ENCODE data around the gene CYP4F8.

DNA sequence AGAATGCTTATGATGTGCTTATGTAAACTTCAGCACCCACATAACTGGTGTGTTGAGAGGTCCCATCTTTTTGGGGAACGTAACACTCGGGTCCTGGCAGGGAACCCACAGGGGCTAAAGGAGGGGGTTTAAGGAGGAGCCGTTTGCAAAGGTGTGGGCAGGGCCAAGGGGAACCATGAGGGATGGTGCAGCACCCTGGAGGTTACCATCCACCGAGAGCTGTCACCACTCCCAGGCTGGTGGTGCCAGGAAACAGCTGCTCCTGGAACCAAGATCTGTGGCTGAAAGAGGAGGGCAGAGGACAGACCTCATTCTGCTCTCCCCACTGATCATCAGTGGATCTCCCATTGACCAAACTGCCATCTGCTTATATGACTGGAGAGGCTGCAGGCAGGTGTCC lies 23.2 kb upstream of the CYP4F8 start:
- TF ChIP-seq YY1 (IDR thresholded peaks at IDR 0.05; ENCODE audit: low read depth) = no peak
- TF ChIP-seq, protein P1, sequence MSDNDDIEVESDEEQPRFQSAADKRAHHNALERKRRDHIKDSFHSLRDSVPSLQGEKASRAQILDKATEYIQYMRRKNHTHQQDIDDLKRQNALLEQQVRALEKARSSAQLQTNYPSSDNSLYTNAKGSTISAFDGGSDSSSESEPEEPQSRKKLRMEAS (IDR thresholded peaks at IDR 0.05) = no peak
- TF ChIP-seq TAF1 (IDR thresholded peaks at IDR 0.05; ENCODE audit: low read depth) = no peak
- TF ChIP-seq TEAD4 (IDR thresholded peaks at IDR 0.05) = no peak
- no peak for TF ChIP-seq CEBPB (IDR thresholded peaks at IDR 0.05)
- TF ChIP-seq RAD21 (IDR thresholded peaks at IDR 0.05; ENCODE audit: low read depth) = no peak
- TF ChIP-seq, protein P2, sequence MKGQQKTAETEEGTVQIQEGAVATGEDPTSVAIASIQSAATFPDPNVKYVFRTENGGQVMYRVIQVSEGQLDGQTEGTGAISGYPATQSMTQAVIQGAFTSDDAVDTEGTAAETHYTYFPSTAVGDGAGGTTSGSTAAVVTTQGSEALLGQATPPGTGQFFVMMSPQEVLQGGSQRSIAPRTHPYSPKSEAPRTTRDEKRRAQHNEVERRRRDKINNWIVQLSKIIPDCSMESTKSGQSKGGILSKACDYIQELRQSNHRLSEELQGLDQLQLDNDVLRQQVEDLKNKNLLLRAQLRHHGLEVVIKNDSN (IDR thresholded peaks at IDR 0.05) = no peak
- no peak for TF ChIP-seq CREB1 (IDR thresholded peaks at IDR 0.05; ENCODE audit: low read depth)
- TF ChIP-seq EP300 (IDR thresholded peaks at IDR 0.05; ENCODE audit: borderline replicate concordance) = no peak
- TF ChIP-seq, protein P3, sequence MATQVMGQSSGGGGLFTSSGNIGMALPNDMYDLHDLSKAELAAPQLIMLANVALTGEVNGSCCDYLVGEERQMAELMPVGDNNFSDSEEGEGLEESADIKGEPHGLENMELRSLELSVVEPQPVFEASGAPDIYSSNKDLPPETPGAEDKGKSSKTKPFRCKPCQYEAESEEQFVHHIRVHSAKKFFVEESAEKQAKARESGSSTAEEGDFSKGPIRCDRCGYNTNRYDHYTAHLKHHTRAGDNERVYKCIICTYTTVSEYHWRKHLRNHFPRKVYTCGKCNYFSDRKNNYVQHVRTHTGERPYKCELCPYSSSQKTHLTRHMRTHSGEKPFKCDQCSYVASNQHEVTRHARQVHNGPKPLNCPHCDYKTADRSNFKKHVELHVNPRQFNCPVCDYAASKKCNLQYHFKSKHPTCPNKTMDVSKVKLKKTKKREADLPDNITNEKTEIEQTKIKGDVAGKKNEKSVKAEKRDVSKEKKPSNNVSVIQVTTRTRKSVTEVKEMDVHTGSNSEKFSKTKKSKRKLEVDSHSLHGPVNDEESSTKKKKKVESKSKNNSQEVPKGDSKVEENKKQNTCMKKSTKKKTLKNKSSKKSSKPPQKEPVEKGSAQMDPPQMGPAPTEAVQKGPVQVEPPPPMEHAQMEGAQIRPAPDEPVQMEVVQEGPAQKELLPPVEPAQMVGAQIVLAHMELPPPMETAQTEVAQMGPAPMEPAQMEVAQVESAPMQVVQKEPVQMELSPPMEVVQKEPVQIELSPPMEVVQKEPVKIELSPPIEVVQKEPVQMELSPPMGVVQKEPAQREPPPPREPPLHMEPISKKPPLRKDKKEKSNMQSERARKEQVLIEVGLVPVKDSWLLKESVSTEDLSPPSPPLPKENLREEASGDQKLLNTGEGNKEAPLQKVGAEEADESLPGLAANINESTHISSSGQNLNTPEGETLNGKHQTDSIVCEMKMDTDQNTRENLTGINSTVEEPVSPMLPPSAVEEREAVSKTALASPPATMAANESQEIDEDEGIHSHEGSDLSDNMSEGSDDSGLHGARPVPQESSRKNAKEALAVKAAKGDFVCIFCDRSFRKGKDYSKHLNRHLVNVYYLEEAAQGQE (IDR thresholded peaks at IDR 0.05; ENCODE audit: low read depth) = no peak
- TF ChIP-seq EGR1 (IDR thresholded peaks at IDR 0.05) = no peak
- no peak for TF ChIP-seq NFIC (IDR thresholded peaks at IDR 0.05)
- TF ChIP-seq ZBTB7A (IDR thresholded peaks at IDR 0.05; ENCODE audit: low read depth) = no peak
- no peak for TF ChIP-seq FOXM1 (IDR thresholded peaks at IDR 0.05; ENCODE audit: borderline replicate concordance, low read depth)
